Cortex of kidney (tissue), 1 donor: ENCODE results near the gene ITGB6.

Experiments
- DNase-seq: peaks from one replicate; lab custom pipeline; 2025; lab: John Stamatoyannopoulos, UW

ITGB6 gene

GRCh38 chr2:160087854-160088745, 112.0 kb downstream of the ITGB6 start:
- no peak for DNase-seq

GRCh38 chr2:160085662-160086061, 114.4 kb downstream of the ITGB6 start:
- no peak for DNase-seq

GRCh38 chr2:160077912-160078810, 121.9 kb downstream of the ITGB6 start:
- DNase-seq, result no peak

- no peak for DNase-seq
Measured at GRCh38 chr2:160076914-160077313, 123.2 kb downstream of the ITGB6 start.

- no peak for DNase-seq
Measured at GRCh38 chr2:160076241-160076640, 123.8 kb downstream of the ITGB6 start.

GRCh38 chr2:160075171-160075570, 124.9 kb downstream of the ITGB6 start:
- DNase-seq, result no peak

- no peak for DNase-seq
Measured at GRCh38 chr2:160073284-160073888, 126.7 kb downstream of the ITGB6 start.

- no peak for DNase-seq
Measured at GRCh38 chr2:160068906-160069305, 131.2 kb downstream of the ITGB6 start.

GRCh38 chr2:160064916-160065315, 135.2 kb downstream of the ITGB6 start:
- DNase-seq, result no peak

GRCh38 chr2:160063879-160064612, 136.0 kb downstream of the ITGB6 start:
- no peak for DNase-seq

GRCh38 chr2:160063271-160063670, 136.8 kb downstream of the ITGB6 start:
- DNase-seq, result no peak

- no peak for DNase-seq
Measured at GRCh38 chr2:160062292-160063005, 137.6 kb downstream of the ITGB6 start, which contains the start of gene PLA2R1. TSS of gene PLA2R1 (minus strand) at chr2:160062615. CDS start at chr2:160062403, 212 bp downstream.

- no peak for DNase-seq
Measured at GRCh38 chr2:160061944-160062291, 138.2 kb downstream of the ITGB6 start.

- DNase-seq, result no peak
Measured at GRCh38 chr2:160061533-160061932, 138.5 kb downstream of the ITGB6 start.

GRCh38 chr2:160060297-160060696, 139.8 kb downstream of the ITGB6 start:
- no peak for DNase-seq

- no peak for DNase-seq
Measured at GRCh38 chr2:160057356-160057755, 142.7 kb downstream of the ITGB6 start.

GRCh38 chr2:160055726-160056108, 144.4 kb downstream of the ITGB6 start:
- DNase-seq, result no peak

GRCh38 chr2:160054984-160055725, 144.9 kb downstream of the ITGB6 start:
- DNase-seq, result no peak

- no peak for DNase-seq
Measured at GRCh38 chr2:160053946-160054345, 146.1 kb downstream of the ITGB6 start.

GRCh38 chr2:160052531-160052930, 147.5 kb downstream of the ITGB6 start:
- no peak for DNase-seq
